GM19452 (cell line): ENCODE measurements around the gene NPW.

Experiments
- ATAC-seq: cut with Tn5 transposase; IDR thresholded peaks from one replicate; pipeline ENCODE4 v1.9.1; 2021; ENCODE audit not compliant: unreplicated experiment

NPW gene

DNA sequence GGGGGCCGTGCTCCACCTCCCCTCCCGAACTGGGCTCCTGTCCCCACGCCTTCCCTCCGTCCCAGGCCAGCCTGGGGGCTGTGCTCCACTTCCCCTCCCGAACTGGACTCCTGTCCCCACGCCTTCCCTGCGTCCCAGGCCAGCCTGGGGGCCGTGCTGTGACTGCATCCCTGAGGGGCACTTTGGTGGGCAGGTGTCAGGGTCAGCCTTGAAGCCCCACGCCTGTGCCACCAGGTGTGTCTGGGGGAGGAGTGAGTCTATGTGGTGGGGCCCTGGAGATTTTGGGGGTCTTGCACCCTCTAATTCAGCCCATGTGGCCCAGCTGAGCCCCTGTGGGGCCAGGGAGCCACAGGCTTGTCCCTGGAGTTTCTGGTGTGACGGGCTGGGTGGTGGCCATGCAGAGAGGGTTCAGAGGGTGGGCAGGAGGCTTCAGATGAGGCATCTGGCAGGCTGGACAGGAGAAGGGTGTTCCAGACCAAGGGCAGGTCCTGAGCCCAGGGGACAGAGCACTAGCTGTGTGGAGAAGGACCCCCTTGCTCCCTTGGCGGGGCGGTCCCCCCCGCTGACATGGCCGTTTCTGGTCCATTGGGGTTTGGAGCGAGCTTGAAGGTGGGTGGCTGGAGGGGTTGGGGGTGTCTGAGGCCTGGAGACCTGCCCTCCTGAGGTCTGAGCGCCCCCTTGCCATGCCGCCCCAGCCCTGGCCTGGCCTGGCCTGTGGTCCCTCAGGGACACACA, 15.3 kb downstream of the NPW start:
- ATAC-seq, result no peak

DNA sequence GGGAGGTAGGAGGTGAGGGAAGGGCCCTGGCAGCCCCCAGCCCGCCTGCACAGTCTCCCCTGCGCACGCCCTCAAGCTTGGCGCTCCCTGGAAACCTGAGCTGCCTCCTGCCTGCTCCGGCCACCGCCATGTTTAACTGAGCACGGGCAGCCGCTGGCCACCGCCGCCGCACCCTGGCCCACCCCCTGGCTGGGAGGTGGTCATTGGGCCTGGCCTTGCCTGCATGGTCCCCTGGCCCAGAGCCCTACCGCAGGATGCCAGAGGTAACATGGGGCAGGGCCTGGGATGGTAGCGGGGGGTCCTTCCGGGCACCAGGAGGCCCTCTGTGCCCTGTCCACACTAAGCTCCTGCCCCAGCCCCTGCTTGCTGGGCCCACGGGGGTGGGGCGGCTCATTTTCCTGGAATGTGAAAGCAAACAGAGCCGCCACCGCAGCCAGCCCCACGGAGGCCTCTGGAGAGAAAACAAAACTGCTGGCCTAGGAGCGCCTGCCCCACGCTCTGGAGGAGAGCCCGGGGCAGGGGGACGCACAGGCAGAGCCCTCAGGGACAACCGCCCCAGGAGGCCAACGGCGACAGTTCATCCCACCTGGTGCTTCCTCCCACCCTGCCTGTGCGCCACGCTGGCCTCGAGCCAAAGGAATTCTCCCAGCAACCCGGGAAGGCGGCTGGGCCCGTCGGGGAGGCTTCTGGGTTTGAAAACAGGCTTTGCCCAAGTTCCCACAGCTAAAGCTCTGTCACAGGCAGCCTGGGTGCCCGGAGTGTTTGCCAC, 16.0 kb downstream of the NPW start:
- no peak for ATAC-seq

DNA sequence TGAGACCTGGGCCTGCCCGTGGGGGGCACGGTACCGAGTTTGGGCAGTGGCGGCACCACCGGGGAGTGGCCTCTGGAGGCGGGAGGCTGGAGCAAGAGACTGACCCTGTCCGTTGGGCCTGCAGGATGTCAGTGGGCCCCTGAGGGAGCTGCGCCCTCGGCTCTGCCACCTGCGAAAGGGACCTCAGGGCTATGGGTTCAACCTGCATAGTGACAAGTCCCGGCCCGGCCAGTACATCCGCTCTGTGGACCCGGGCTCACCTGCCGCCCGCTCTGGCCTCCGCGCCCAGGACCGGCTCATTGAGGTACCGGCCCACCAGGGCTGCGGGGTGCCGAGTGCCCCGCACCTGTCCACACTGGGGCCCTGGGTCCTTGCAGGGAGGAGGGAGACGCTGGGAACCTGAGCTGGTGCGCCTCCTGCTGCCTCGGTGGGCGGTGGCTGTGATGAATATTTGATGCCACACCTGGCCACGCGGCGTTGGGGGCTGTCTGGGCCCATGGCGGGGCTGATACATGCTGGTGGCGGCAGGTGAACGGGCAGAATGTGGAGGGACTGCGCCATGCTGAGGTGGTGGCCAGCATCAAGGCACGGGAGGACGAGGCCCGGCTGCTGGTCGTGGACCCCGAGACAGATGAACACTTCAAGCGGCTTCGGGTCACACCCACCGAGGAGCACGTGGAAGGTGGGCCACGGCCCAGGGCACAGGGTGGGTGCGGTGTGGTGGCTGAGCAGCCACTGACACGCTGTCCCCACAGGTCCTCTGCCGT, 16.8 kb downstream of the NPW start:
- no peak for ATAC-seq

- no peak for ATAC-seq
Measured at GRCh38 chr16:2037115-2037514, 17.5 kb downstream of the NPW start.

DNA sequence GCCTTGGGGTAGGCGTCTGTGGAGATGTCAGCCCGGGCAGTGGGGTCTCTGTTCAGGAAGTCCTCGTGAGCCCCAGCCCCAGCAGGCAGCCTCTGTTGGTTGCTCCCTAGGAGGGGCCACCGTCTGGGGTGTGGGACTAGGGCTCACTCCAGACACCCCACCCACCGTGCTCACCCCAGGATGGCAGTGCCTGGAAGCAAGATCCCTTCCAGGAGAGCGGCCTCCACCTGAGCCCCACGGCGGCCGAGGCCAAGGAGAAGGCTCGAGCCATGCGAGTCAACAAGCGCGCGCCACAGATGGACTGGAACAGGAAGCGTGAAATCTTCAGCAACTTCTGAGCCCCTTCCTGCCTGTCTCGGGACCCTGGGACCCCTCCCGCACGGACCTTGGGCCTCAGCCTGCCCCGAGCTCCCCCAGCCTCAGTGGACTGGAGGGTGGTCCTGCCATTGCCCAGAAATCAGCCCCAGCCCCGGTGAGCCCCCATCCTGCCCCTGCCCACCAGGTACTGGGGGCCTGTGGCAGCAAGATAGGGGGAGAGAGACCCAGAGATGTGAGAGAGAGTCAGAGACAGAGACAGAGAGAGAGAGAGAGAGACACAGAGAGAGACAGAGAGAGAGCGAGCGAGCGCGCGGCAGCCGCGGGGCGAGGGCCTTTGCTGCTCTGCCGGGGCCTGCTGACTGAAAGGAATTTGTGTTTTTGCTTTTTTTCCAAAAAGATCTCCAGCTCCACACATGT, 18.2 kb downstream of the NPW start:
- ATAC-seq, result no peak

DNA sequence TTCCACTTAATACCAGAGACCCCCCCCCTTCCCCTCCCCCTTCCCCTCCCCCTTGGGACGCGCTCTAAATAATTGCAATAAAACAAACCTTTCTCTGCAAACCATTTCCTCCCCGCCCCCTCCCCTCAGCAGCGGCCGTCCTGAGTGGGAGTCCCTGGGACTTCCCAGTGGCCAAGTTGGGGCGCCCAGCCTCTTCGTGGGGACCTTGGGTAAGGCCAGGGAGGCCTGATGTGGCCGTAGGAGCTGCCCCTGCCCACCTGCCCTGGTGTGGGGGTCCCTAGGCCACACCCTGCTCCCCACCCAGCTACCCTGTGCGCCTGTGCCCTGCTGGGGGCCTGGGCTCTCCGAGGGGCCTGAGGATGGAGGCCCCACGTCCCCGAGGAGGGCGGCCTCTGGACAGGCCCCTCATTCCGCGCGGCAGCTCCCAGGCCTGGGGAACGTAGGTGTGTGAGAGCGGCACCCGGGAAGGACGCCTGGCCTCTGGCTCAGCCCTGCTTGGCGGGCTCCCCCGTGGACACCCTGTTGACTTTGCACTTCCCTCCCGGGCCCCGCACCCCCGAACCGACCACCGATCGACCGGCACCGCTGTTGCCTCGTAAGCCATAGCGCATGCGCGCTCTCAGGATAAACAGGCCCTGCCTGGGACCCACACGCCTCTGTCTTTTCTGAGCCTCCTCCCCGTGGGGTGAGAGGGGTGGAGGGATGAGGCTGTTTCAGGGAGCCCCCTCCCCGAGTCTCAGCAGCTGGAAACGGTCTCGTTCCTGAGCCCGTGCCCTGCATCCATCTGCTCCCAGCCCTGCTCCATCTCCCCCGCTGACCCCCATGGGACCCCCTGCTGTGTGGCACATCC, 19.0 kb downstream of the NPW start:
- ATAC-seq, result no peak

GRCh38 chr16:2039274-2040031, 19.9 kb downstream of the NPW start:
- ATAC-seq, result no peak

DNA sequence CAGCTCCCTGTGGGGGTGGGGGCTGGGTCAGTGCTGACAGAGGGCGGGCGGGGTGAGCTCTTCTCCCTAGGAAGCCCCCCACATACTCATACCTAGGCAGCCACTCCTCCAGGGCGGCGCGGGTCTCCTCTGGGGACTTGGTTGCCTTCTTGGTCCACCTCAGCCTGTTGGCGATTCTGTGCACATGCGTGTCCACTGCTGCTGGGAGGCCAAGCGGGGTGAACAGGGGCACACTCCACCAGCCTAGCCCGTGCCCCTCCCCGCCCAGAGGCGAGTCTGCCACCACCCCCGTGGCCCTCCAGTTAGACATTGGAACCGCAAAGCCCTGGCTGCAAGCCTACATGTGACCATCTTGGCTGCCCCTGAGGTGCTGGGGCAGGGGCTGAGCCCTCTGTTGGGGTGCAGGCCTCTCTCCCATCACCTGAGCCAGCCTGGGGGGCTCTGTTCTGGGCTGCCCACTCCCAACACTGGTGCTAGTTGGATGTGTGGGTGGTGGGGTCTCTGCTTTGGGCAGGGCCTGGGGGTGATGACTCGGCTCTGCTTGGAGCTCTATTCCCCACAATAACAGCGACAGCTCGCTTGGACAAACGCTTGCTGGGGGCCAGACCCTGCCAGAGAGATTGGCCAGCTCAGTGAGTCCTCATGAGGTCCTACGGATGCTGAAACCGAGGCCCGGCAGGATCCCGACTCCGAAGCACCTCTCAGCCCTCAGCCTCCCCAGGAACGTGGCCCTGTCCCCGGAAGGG, 20.6 kb downstream of the NPW start:
- ATAC-seq, result no peak

DNA sequence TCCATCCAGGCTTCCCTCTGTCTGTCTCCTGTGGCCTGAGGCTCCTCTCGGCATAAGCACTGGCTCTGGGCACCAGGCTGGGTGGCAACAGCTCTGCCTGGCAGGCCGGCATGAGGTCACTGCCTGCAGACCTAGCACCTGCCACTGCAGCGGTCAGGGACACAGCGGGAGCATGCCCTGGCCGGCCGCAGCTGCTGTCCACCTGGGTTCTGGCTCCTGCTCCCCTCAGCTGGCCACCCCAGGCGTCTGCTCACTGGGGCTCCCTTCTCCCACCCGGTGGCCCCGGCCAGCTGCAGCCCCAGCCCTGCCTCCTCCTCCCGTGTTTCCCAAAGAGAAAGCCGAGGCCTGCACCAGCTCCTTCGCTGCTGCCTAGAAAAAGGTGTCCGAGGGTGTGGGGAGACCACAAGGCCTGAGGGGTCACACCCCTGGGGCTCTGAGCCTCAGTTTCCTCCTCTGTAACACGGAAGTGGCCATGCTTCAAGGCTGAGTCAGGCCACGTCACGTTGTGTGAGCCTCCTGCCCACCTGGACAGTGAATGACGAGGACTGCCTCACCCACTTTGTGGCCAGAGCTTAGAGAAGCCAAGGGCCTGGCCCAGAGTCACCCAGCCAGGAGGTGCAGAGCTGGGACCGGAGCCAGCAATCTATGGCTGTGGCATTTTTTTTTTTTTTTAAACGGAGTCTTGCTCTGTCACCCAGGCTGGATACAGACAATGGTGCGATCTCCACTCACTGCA, 21.4 kb downstream of the NPW start:
- no peak for ATAC-seq

- no peak for ATAC-seq
Measured at GRCh38 chr16:2042171-2042985, 22.8 kb downstream of the NPW start.

DNA sequence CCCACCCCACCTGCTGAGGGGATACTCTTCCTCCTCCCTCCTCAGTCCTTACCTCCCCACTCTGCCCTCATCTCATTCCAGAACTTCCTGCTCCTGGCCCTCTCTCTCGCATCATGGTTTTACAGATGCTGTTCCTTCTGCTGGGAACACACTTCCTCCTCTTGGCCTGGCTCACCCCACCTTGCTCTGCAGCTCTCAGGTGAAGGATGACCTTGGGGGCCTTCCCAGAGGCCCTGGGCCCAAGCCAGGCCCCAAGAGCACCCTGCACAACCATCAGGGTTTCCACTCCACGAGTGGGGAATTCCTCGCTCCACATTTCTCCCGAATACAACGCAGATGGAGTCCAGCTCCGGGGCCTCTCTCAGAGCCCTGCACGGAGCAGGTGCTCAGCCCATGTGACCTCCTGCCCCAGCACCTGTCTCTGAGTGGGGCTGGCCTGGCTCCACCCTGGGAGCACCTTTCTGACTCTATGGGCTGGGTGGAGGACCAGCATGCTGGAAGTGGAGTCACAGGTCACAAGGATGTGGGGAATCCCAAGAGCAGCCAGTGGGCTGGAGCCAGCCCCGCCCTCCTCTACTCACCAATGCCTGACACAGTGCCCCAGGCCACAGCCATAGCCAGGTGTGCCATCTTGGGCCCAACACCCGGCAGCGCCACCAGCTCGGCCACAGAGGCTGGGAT, 23.5 kb downstream of the NPW start:
- ATAC-seq, result no peak

DNA sequence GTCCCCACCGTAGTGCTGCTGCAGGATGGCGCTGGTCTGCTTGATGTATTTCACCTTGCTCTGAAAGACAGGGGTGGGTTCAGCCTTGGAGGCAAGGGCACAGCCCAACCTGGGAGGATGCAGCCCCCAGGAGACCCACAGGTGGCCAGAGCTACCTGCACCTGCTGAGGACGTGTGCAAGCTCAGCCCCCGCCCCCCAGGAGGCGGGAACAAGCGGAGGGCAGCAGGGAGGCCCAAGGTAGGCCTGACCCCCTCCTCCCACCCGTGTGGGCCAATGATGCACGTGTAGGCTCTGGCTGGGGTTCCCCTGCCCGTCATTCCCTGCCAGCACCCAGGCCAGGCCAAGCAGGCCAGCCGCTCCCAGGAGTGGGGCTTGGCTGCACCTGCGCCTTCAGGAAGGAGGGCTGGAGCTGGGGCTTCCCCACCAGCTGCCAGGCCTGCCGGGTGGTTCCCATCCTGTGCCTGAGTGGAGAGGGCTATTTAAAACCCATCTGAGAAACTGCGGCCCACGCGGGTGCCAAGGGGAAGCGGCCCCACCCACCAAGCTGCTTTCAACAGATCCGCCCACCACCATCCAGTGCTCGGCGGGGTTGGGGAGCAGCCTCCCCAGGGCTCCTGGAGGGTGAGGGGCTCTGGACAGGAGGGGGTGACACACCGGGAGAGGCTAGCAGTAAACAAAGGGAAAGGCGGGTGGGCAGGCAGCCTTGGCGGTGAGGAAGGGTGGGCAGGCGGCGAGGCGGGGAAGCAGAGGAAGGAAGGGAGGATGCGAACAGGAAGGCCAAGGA, 24.3 kb downstream of the NPW start:
- no peak for ATAC-seq

GRCh38 chr16:2044541-2044940, 25.0 kb downstream of the NPW start:
- no peak for ATAC-seq

DNA sequence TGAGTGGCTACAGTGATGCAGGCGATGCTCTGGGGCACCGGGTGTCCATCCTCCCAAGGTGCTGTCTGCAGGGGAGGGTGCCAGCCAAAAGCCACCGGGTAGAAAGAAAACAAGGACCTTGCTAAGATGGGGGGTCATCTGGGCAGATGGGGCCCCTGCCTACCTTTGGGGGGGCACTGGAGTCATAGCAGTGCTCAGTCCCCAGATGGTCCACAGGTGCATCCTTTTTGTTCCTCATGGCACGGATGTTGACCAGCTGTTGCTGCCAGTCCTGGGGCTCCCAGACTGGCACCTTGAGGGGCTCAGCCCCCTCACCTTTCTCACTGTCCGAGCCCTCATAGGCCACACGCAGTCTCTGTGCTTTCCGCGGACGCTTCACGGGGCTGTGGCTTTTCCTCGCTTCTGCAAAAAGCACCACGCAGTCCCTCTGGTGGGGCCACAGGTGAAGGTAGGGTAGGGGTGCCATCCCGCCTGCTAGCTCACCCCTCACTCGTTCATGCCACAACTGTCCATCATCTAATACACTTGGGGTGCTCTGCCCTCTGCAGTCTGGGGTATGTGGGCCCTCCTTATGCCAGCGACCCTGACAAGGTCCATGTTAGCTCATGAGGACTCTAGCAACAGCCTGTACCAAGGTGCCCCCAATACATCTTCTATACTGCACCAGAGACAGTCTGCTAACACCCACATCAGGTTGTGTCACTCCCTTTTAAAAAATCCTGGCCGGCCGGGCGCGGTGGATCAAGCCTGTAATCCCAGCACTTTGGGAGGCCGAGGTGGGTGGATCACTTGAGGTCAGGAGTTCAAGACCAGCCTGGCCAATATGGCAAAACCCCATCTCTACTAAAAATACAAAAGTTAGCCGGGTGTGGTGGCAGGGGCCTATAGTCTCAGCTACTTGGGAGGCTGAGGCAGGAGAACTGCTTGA, 26.6 kb downstream of the NPW start:
- ATAC-seq, result no peak

- no peak for ATAC-seq
Measured at GRCh38 chr16:2046893-2047329, 27.3 kb downstream of the NPW start.
